ENCODE data around the gene TINAGL1.

Gene TINAGL1, protein sequence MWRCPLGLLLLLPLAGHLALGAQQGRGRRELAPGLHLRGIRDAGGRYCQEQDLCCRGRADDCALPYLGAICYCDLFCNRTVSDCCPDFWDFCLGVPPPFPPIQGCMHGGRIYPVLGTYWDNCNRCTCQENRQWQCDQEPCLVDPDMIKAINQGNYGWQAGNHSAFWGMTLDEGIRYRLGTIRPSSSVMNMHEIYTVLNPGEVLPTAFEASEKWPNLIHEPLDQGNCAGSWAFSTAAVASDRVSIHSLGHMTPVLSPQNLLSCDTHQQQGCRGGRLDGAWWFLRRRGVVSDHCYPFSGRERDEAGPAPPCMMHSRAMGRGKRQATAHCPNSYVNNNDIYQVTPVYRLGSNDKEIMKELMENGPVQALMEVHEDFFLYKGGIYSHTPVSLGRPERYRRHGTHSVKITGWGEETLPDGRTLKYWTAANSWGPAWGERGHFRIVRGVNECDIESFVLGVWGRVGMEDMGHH

DNA sequence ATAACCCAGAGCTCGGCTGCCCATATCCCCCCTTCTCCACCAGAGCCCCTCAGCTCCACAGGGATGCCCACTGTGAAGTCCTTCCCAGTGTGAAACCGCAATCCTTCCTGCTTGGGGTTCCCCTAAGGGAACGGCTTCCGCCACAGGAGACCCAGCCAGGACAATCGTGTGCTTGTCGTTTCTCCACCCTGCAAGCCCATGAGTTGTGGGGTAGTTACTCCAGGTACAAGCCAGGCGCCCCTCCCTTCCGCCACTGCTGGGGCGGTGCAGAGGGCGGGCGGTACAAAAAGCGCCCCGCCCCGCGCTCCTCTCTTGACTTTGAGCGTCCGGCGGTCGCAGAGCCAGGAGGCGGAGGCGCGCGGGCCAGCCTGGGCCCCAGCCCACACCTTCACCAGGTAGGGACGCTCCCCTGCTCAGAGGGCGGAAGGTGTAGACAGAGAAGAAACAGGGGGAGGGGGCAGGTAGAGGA is at the start of gene TINAGL1:
TSS of gene TINAGL1 (plus strand) at position 315 of the 469 bp plus-strand sequence. CDS start 634 bp downstream, outside the sequence.
- no peak for DNase-seq

DNA sequence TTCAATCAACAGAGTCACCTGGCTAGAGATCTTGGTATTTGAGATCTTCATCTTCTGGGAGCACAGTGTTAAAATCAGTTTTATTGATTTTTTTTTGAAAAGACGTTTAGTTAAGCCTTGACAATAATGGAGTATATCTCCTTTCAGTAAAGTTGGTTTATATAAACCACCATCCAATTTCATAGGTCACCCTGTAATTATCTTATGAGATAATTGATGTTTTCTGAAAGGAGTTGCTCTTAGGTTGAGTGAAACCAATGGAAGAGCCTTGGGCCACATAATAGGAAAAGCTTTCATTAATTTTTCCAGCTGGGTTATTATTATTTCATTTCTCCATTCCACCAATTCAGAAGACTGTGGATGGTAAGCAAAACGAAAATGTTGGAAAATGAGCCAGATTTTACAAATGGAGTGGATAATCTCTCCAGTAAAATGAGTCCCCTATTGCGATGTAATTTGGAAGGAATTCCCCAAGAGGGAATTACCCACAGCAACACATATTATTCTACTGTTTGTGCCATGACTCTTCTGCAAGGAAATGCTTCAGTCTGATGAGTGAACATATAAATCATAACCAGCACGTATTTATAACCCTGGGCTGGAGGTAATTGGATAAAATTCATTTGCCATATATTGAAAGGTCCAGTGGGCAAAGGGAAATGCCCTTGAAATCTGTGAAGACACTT is 46.2 kb upstream of the TINAGL1 start:
- DNase-seq: no peak

DNA sequence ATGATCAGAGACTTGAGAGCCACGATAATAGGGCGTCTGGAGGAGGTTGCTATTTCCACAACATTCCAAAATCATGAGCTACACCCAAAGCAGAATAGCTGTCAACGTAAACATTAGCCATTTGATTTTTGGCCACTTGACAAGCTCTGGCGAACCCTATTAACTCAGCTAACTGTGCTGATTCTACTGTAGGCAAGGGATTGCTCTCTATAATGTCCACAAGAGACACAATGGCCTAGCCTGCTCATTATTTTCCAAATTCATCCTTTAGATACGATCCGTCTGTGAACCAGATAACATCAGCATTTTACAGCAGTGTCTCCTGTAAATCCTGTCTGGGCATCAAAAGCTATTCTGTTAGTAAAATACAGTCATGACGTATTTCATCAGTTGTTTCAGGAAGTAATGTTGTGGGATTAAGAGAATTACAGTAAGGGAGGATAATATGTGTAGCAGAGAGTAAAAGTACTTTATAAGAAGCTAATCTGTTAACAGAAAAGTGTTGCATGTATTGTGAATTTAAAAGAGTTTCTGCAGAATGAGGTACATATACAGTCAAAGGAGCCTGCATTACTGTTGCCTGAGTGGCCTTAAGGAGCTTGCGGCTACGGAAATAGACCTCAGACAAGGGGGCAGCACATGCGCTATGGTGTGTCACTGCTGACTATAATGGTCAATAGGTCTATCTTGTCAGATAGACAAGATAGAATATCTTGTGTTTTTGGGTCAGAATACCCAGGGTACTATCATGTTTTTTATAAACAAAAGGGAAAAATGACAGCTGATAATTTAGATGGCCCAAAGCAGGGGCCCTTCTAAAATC is 44.9 kb upstream of the TINAGL1 start:
- no peak for DNase-seq

GRCh38 chr1:31532173-31532572 is 44.1 kb upstream of the TINAGL1 start:
- DNase-seq: no peak

GRCh38 chr1:31535561-31535960 is 40.8 kb upstream of the TINAGL1 start:
- no peak for DNase-seq

GRCh38 chr1:31539329-31539728 is 37.0 kb upstream of the TINAGL1 start:
- DNase-seq: no peak

GRCh38 chr1:31541194-31541593 is 35.1 kb upstream of the TINAGL1 start:
- no peak for DNase-seq

DNA sequence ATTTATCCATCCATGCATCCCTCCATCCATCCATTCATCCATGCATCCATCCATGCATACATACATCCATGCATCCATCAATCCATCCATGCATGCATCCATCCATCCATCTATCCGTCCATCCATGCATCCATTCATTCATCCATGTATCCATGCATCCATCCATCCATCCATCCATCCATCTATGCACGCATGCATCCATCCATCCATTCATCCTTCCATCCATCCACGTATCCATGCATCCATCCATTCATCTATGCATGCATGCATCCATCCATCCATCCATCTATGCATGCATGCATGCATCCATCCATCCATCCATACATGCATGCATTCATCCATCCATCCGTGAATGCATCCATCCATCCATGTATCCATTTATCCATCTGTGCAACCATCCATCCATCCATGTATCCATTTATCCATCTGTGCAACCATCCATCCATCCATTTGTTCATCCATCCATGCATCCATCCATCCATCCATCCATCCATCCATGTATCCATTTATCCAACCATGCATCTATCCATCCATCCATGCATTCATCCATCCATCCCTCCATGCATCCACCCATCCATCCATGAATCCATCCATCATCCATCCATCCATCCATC is 30.3 kb upstream of the TINAGL1 start:
- DNase-seq: no peak

DNA sequence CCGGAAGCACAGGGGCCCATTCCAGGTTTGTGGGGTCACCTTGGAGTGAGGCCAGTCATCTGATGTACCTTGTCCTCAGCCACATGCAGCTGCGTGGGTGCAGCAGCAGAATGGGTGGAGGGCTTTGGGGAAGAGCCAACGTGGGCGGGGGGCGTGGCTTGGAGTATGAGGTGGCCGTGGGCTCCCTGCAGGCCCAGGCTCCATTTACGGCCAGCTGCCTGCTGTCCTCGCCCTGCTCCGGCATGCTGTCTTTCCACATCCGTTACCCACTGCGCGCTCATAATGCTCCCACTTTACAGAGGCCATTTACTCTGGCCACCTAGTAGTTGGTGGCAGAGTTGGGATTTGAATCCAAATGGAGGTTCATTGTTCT is 27.8 kb upstream of the TINAGL1 start:
- no peak for DNase-seq

DNA sequence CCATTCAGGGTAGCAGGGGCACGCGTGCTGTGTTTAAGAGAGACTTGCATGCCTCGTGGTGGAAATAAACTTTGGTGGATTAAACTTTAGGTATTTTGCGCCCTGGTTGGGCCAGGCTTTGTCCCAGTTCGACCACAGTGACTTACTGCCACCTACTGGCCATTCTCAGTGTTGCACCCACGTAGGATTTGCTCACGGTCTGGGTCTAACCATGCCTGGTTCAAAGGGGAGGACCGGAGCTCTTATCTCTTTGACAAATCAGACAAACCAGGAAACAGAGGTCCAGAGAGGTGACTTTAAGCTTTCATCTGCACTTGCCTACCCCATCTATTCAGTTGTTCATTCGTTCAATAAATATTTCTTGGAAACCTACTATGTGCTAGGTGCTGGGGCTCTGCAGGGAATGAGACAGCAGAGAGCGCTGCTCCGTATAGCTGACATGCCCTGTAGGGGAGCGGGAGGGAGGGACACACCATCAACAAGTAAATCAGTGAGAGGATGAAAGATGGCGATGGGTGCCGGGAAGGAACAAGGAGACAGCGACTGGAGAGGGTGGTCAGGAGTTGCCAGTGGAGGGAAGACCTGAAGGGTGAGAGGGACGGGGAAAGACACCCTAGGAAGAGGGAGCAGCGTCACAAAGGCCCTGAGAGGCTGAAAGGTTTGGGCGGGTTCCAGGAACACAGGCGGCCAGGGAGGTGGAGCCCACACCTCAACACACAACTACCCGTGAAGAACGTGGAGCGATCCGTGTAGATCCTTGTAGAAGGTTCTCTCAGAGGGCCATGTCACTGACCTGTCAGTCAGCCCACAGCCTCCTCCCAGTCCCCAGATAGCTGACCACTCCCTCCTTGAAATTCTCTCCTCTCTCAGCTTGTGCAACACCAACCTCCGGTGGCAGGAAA is 27.2 kb upstream of the TINAGL1 start:
- peak; percentile 83 to 86 for DNase-seq

GRCh38 chr1:31549809-31550620 is 26.3 kb upstream of the TINAGL1 start:
- DNase-seq: no peak

DNA sequence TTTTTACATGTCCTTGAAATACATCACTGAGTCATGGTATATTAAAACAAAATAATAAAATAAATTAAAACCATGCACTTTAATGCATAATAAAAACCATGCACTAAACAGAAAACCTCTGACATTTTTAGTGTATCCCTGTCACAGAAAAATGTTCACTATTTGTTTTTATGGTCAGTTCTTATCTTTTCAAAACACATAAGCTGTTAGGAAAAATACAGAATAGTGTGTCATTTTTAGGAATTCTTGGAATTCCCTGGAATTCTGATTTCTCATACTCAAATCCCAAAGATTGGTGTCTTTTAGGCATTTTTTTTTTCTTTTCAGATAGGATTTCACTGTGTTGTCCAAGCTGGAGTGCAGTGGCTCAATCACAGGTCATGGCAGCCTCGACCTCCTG is 25.1 kb upstream of the TINAGL1 start:
- no peak for DNase-seq

DNA sequence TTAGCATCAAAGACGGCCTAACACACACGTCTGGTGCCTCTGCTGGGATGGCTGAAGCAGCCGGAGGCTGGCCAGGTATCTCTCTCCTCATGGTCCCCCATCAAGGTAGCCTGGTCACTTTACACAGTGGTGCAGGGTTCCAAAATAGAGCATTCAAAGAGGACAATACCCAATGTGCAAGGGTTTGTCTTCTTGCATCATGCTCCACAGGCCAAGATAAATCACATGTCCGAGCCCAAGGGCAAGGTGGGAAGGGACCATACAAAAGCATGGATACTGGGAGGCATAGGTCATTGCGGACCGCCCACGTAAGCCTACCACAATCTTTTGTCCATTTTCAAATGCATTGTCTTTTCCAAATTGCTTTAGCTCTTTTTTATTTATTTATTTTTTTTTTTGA is 23.8 kb upstream of the TINAGL1 start:
- DNase-seq: no peak

DNA sequence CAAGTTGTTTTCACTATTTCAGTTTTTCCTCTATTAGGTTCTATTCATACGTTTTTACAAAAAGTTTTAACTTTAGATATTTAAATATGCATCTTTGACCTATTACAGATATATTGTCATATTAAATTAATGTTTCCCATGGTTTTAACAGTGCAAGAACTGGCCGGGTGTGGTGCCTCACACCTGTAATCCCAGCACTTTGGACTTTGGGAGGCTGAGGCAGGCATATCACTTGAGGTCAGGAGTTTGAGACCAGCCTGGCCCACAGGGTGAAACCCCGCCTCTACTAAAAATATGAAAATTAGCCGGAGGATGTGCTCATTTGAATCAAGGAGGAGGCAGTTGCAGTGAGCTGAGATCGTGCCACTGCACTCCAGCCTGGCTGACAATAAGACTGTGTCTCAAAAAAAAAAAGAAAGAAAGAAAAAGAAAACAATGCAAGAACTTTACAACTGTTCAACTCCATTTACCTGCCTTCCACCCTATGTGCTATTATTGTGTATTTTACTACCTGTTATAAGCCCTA is 19.8 kb upstream of the TINAGL1 start:
- DNase-seq: no peak

GRCh38 chr1:31559715-31560114 is 16.6 kb upstream of the TINAGL1 start:
- DNase-seq: no peak

DNA sequence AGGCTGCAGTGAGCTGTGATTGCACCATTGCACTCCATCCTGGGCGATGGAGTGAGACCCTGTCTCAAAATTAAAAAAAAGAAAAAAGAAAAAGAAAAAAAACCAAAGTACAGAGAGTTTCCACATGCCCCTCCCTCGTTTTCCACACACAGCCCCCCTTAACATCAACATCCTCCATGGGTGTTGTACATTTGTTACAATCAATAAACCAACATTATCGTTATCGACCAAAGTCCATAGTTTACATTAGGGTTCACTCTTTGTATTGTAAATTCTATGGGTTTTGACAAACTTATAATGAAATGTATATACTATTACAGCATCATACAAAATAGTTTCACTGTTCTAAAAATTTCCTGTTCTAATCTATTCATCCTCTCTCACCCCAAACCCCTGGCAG is 15.9 kb upstream of the TINAGL1 start:
- DNase-seq: no peak

DNA sequence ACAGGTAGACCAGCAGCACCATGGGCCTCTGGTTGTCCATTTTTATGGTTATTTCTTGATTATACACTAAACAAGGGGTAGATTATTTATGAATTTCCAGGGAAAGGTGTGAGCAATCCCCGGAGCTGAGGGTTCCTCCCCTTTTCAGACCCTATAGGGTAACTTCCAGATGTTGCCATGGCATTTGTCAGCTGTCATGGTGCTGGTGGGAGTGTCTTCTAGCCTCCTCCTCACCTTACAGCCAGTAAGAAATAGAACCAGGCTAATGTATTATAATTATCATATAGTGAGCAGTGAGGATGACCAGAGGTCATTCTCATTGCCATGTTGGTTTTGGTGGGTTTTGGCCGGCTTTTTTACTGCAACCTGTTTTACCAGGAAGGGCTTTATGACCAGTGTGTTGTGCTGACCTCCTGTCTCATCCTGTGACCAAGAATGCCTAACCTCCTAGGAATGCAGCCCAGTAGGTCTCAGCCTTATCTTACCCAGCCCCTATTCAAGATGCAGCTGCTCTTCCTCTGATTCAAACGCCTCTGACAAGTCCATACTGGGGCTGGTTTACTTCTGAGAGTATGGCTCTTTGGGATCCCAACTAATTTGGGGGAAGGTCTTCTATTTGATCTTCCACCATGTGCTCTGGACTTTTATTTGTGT is 13.5 kb upstream of the TINAGL1 start:
- no peak for DNase-seq

DNA sequence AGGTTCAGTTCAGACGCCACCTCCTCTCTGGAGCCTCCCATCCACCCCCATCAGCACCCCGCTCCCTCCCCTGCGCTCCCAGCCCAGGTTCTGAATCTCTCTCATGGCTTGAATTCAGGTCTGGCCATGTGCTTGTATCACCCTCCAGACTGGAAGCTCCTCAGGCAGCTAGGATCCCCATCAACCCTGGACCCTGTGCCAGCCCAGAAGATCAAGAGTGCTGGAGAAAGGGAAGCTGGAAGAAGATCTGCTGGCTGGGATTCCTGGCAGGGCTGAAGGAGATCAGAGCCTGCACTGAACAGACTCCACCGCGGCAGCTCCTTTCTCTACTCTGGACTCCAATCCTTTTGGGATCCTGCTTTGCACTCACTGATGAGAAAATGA is 11.7 kb upstream of the TINAGL1 start:
- DNase-seq: no peak

DNA sequence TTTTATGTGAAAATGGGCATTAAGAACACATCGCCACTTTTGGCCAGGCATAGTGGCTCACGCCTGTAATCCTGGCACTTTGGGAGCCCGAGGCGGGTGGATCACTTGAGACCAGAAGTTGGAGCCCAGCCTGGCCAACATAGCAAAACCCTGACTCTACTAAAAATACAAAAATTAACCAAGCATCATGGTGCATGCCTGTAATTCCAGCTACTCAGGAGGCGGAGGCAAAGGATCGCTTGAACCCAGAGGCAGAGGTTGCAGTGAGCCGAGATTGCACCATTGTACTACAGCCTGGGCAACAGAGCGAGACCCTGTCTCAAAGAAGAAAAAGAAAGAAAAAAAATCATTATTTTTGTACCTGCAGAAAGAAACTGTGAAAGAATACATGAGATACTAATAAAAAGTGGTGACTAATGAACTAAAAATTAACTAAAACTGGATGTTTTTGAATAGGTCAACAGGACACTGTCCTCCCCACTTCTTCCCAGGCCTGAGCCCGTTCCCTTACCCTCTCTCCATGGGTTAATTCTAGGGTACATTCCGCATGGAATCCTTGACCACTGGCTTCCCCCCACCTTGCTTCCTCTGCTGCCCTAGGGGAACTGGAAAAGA is 8.3 kb upstream of the TINAGL1 start:
- DNase-seq: no peak

Data from CD4-positive, alpha-beta T cell treated with Interleukin-4 for 1 hour (primary cell).